Thyroid gland (tissue), 4 donors: Measurements from ENCODE around the gene NAT8L.

Experiments
- POLR2A ChIP-seq, 2 donors: fragments of 450-650 bp; IDR thresholded peaks; one replicate each; pipeline ENCODE4 v1.6.1; 2017; ENCODE audit warnings: antibody characterized with exemption in 2 of 2, mild to moderate bottlenecking in 2 of 2, moderate library complexity in 1 of 2
- TF ChIP-seq, protein P1 (sequence below), 6 experiments: fragments of 200-600 bp in 3 of 6; fragments of 450-650 bp in 3 of 6; sonication (generic) in 3 of 6; IDR thresholded peaks; one replicate each; pipeline ENCODE4 v1.5.1; 2016 to 2019; ENCODE audit warnings: antibody characterized with exemption in 6 of 6, mild to moderate bottlenecking in 2 of 6, inconsistent platforms in 1 of 6, moderate library complexity in 1 of 6

DNA sequence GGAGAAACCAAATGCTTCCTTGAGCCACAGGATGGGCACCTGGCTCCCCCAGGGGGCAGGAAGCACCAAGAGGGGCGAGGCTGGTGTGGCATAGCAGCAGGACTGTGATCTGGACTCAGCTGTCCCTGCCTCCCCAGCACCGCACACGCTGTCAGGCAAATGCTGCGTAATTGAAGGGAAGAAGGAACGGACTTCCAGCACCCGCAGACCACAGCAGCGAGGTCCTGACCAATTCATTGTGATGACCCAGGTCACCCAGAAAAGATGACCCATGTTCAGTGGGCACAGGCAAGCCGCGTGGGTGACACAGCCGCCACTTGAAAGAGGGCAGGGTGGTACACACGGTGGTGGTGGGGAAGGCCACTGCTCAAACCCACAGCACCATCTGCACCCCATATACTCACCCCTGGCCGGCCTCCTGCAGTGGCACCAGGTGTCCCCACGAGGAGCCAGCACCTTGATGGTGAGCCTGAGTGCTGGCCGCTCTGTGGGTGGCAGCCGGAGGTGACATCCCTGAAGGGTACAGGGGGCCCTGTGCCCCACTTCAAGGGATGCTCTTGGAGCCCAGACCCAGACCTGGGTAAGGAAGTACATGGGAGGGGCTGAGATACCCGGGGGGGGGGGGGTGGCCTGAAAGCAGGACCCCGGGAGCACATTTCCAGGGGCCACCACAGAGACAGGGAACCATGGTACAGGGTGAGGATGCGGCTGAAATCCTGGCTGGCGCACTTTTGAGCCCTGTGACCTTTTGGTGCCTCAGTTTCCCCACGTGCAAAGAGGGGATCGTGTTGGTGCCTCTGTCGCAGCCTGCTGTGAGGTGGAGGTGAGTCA is 11.5 kb downstream of the NAT8L start:
- TF ChIP-seq, protein P1, sequence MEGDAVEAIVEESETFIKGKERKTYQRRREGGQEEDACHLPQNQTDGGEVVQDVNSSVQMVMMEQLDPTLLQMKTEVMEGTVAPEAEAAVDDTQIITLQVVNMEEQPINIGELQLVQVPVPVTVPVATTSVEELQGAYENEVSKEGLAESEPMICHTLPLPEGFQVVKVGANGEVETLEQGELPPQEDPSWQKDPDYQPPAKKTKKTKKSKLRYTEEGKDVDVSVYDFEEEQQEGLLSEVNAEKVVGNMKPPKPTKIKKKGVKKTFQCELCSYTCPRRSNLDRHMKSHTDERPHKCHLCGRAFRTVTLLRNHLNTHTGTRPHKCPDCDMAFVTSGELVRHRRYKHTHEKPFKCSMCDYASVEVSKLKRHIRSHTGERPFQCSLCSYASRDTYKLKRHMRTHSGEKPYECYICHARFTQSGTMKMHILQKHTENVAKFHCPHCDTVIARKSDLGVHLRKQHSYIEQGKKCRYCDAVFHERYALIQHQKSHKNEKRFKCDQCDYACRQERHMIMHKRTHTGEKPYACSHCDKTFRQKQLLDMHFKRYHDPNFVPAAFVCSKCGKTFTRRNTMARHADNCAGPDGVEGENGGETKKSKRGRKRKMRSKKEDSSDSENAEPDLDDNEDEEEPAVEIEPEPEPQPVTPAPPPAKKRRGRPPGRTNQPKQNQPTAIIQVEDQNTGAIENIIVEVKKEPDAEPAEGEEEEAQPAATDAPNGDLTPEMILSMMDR (IDR thresholded peaks at IDR 0.05) = no peak
- TF ChIP-seq POLR2A (IDR thresholded peaks at IDR 0.05) = no peak
